ENCODE results near the gene NCR3LG1.

DNA sequence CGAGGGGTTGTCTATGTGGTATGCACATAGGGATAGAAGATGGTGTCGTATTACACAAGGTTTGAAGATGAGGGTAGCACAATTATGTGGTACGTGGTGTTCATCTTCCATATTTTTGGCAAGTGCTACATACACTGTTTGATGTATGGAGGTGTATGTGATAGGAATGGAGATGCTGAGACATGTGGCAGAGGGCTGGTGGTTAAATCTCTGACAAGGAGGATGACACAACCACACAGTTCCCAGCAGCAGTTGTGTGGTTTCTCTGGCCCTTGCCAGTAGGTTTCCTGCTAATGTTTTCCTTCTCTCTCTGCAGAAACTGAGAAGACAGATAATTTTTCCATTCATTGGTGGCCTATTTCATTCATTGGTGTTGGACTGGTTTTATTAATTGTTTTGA, 17.0 kb downstream of the NCR3LG1 start:
- TF ChIP-seq, protein P1, sequence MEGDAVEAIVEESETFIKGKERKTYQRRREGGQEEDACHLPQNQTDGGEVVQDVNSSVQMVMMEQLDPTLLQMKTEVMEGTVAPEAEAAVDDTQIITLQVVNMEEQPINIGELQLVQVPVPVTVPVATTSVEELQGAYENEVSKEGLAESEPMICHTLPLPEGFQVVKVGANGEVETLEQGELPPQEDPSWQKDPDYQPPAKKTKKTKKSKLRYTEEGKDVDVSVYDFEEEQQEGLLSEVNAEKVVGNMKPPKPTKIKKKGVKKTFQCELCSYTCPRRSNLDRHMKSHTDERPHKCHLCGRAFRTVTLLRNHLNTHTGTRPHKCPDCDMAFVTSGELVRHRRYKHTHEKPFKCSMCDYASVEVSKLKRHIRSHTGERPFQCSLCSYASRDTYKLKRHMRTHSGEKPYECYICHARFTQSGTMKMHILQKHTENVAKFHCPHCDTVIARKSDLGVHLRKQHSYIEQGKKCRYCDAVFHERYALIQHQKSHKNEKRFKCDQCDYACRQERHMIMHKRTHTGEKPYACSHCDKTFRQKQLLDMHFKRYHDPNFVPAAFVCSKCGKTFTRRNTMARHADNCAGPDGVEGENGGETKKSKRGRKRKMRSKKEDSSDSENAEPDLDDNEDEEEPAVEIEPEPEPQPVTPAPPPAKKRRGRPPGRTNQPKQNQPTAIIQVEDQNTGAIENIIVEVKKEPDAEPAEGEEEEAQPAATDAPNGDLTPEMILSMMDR (IDR thresholded peaks at IDR 0.05; ENCODE audit: low read depth, low read length, poor library complexity, severe bottlenecking): no peak
- TF ChIP-seq EZH2phosphoT487 (IDR thresholded peaks at IDR 0.05; ENCODE audit: borderline replicate concordance, low read length): no peak
